Mesenchymal stem cell (in vitro differentiated cells and primary cell): ENCODE results near the gene MS4A5.

Experiments used
- DNase-seq: peaks from one replicate; pipeline ENCODE4 v3.0.0-alpha.2; 2013
- H2AFZ ChIP-seq: one replicate; pipeline ENCODE4 v1.6.1; 2013; ENCODE audit warnings: low read depth, mild to moderate bottlenecking, control low read depth, inconsistent platforms, low read length, moderate library complexity
- H2AK5ac ChIP-seq: 2 replicates; pipeline ENCODE4 v1.6.1; 2013; ENCODE audit warnings: low read length, moderate library complexity, mild to moderate bottlenecking, inconsistent platforms; ENCODE audit not compliant: severe bottlenecking
- H2BK120ac ChIP-seq: one replicate; pipeline ENCODE4 v1.6.1; 2013; ENCODE audit warnings: low read depth, mild to moderate bottlenecking, inconsistent platforms, low read length, moderate library complexity
- H2BK12ac ChIP-seq, 2 experiments: one replicate each; pipeline ENCODE4 v1.6.1; 2013; ENCODE audit warnings: inconsistent platforms in 2 of 2, low read length in 2 of 2, mild to moderate bottlenecking in 2 of 2, moderate library complexity in 2 of 2, control low read depth in 1 of 2
- H2BK15ac ChIP-seq: one replicate; pipeline ENCODE4 v1.6.1; 2013; ENCODE audit warnings: mild to moderate bottlenecking, low read depth, inconsistent platforms; ENCODE audit not compliant: poor library complexity, severe bottlenecking
- H2BK5ac ChIP-seq: 2 replicates; pipeline ENCODE4 v1.6.1; 2013; ENCODE audit warnings: low read depth, mild to moderate bottlenecking, low read length, control low read depth, inconsistent platforms; ENCODE audit not compliant: poor library complexity, severe bottlenecking
- H3K14ac ChIP-seq, 2 experiments: one replicate each; pipeline ENCODE4 v1.6.1; 2013; ENCODE audit warnings: inconsistent platforms in 2 of 2, low read length in 2 of 2, control low read depth in 1 of 2, mild to moderate bottlenecking in 1 of 2, moderate library complexity in 1 of 2
- H3K18ac ChIP-seq, 2 experiments: one replicate each; pipeline ENCODE4 v1.6.1; 2013; ENCODE audit warnings: inconsistent platforms in 2 of 2, low read length in 2 of 2, control low read depth in 1 of 2, low read depth in 1 of 2, mild to moderate bottlenecking in 1 of 2
- H3K23ac ChIP-seq, 2 experiments: one replicate each; pipeline ENCODE4 v1.6.1; 2013; ENCODE audit warnings: inconsistent platforms in 2 of 2, low read length in 2 of 2, mild to moderate bottlenecking in 2 of 2, moderate library complexity in 2 of 2, control low read depth in 1 of 2
- H3K27ac ChIP-seq: 2 replicates; pipeline ENCODE4 v1.5.1; 2013; ENCODE audit warnings: mild to moderate bottlenecking, moderate library complexity, low read length, control low read depth, inconsistent platforms; ENCODE audit not compliant: poor library complexity, severe bottlenecking
- H3K27me3 ChIP-seq, 2 experiments: 2 replicates each; pipeline versions ENCODE4 v1.6.1 to v1.7.0; 2013; ENCODE audit warnings: low read length in 2 of 2, mild to moderate bottlenecking in 2 of 2, moderate library complexity in 2 of 2, control low read depth in 1 of 2, inconsistent platforms in 1 of 2; ENCODE audit not compliant: control insufficient read depth in 1 of 2, insufficient read depth in 1 of 2
- H3K36me3 ChIP-seq, 2 experiments: 2 replicates each; pipeline versions ENCODE4 v1.6.1 to v1.7.0; 2013; ENCODE audit warnings: low read length in 2 of 2, control low read depth in 1 of 2, inconsistent platforms in 1 of 2, low read depth in 1 of 2, mild to moderate bottlenecking in 1 of 2; ENCODE audit not compliant: insufficient read depth in 2 of 2, control insufficient read depth in 1 of 2
- H3K4ac ChIP-seq, 2 experiments: one replicate each; pipeline ENCODE4 v1.6.1; 2013; ENCODE audit warnings: inconsistent platforms in 2 of 2, low read length in 2 of 2, mild to moderate bottlenecking in 2 of 2, moderate library complexity in 2 of 2, control low read depth in 1 of 2, low read depth in 1 of 2
- H3K4me1 ChIP-seq: 2 replicates; pipeline ENCODE4 v1.6.1; 2013; ENCODE audit warnings: low read depth, low read length, control low read depth; ENCODE audit not compliant: control insufficient read depth, insufficient read depth
- H3K4me2 ChIP-seq: 2 replicates; pipeline ENCODE4 v1.6.1; 2013; ENCODE audit warnings: low read length, mild to moderate bottlenecking, inconsistent platforms; ENCODE audit not compliant: poor library complexity, severe bottlenecking
- H3K4me3 ChIP-seq, 2 experiments: 2 replicates each; pipeline versions ENCODE4 v1.5.1 to v1.7.0; 2013; ENCODE audit warnings: low read length in 2 of 2, mild to moderate bottlenecking in 2 of 2, control low read depth in 1 of 2, low read depth in 1 of 2; ENCODE audit not compliant: insufficient read depth in 1 of 2
- H3K79me1 ChIP-seq: replicated peaks from 2 replicates; pipeline ENCODE4 v1.6.1; 2013; ENCODE audit warnings: mild to moderate bottlenecking, control low read depth, low read length, inconsistent platforms; ENCODE audit not compliant: poor library complexity, severe bottlenecking
- H3K9ac ChIP-seq: 2 replicates; pipeline ENCODE4 v1.7.0; 2013; ENCODE audit warnings: mild to moderate bottlenecking, low read length, moderate library complexity
- H3K9me3 ChIP-seq: 2 replicates; pipeline ENCODE4 v1.7.0; 2013; ENCODE audit warnings: mild to moderate bottlenecking, low read length; ENCODE audit not compliant: control insufficient read depth
- H4K8ac ChIP-seq: one replicate; pipeline ENCODE4 v1.6.1; 2013; ENCODE audit warnings: inconsistent platforms, mild to moderate bottlenecking, low read length, moderate library complexity
- H4K91ac ChIP-seq: one replicate; pipeline ENCODE4 v1.6.1; 2013; ENCODE audit warnings: mild to moderate bottlenecking, low read length, inconsistent platforms
- WGBS: methylation state at CpG from one replicate; pipeline ENCODE4 v1.1.7; 2013; ENCODE audit warnings: mixed read lengths; 5-methylcytosine and 5-hydroxymethylcytosine counted together

Gene MS4A5

DNA sequence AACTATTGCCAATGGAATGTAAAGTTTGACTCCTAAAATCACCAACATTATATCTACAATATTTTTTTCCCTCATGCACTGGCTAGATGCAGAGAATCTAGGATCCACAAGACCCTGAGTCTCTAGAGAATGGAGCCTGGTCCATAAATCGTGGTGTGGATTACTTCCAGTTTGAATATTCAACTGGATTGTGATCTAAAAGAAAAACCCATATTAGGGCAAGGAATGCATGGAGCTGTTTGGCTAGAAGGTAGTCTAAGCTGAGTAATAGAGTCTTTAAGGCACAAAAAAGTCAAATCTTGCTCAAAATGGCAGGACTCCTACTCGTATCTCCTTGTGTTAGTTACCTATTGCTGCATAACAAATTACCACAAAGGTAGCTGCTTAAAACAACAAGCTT, 9.4 kb upstream of the MS4A5 start:
- Histone ChIP-seq H4K91ac (no peak overlapping the region), H2BK120ac (no peak overlapping the region), H3K79me1 (no peaks in the 10 kb centered on the region), H3K4me2 (no peak overlapping the region), H3K18ac (no peak overlapping the region), H2AK5ac (no peak overlapping the region), H3K27me3 (no peaks in the 10 kb centered on the region), H4K8ac (no peak overlapping the region), H2AFZ (no peak overlapping the region), H2BK15ac (no peak overlapping the region), H3K36me3 (no peaks in the 10 kb centered on the region), H3K14ac (no peak overlapping the region), H2BK5ac (no peak overlapping the region), H3K9me3 (peaks cover 7% of the 10 kb centered on the region), H3K4me1 (no peaks in the 10 kb centered on the region), H2BK12ac (no peak overlapping the region), H3K4ac (no peak overlapping the region), H3K27ac (no peak overlapping the region), H3K4me3 (no peak overlapping the region), H3K9ac (no peak overlapping the region), H3K23ac (no peak overlapping the region)
- no peak for DNase-seq
- 0% methylated on average over 1 of the region's 2 CpGs for WGBS

DNA sequence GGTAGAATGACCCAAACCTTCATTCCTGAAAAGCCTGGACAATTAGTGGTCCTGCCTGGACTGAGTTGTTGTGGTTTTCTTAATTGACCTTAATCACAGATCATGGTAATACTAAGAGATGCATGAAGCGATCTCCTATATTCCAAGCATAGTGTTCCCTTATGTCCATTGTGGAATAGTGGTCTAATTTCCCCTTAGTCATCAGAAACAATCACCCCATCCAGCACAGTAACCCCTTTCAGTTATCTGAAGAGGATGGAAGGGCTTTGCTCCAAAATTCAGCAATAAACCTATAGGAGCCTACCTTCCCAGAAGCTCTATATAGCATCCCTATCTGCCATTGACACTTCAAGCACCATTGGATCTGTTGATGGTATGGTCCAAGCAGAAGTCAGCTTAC, 6.8 kb upstream of the MS4A5 start:
- no peak overlapping the region for H3K9ac ChIP-seq
- H3K23ac ChIP-seq, result no peak overlapping the region
- H2AK5ac ChIP-seq, result no peak overlapping the region
- no peak for DNase-seq
- H3K9me3 ChIP-seq, result peaks cover 7% of the 10 kb centered on the region
- H3K79me1 ChIP-seq, result no peaks in the 10 kb centered on the region
- H2AFZ ChIP-seq, result no peak overlapping the region
- H4K8ac ChIP-seq, result no peak overlapping the region
- H4K91ac ChIP-seq, result no peak overlapping the region
- H3K27ac ChIP-seq, result no peak overlapping the region
- no peaks in the 10 kb centered on the region for H3K4me1 ChIP-seq
- no CpG with 5 or more reads among the region's 1 CpG for WGBS
- H2BK120ac ChIP-seq, result no peak overlapping the region
- H2BK15ac ChIP-seq, result no peak overlapping the region
- H3K4me2 ChIP-seq, result no peak overlapping the region
- no peak overlapping the region for H3K4ac ChIP-seq
- no peaks in the 10 kb centered on the region for H3K27me3 ChIP-seq
- no peak overlapping the region for H3K14ac ChIP-seq
- H3K36me3 ChIP-seq, result no peaks in the 10 kb centered on the region
- H2BK12ac ChIP-seq, result no peak overlapping the region
- H3K18ac ChIP-seq, result no peak overlapping the region
- H2BK5ac ChIP-seq, result no peak overlapping the region
- no peak overlapping the region for H3K4me3 ChIP-seq

DNA sequence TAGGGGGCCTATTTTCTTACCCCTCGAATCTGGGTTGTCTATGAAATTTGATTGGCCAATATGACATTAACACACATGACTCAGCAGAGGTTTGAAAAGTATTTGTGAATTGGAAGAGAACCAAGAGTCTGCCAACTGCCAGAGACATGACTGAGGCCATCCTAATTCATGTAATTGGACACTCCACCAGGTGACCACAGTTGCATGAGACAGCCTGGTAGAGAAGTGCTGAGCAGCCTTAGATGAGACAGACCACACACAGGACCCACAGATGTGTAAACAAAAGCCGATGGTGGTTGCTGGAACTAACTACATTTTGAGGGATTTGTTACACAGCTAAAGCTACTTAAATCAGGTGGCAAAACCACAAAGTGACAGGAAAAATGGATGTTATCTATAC, 855 bp upstream of the MS4A5 start:
- Histone ChIP-seq H3K9ac (no peak overlapping the region), H3K18ac (no peak overlapping the region), H3K4me3 (no peak overlapping the region), H2BK5ac (no peak overlapping the region), H3K14ac (no peak overlapping the region), H3K23ac (no peak overlapping the region), H4K91ac (no peak overlapping the region), H2BK12ac (no peak overlapping the region), H3K4me1 (no peaks in the 10 kb centered on the region), H3K9me3 (no peaks in the 10 kb centered on the region), H2BK120ac (no peak overlapping the region), H3K36me3 (no peaks in the 10 kb centered on the region), H2AFZ (no peak overlapping the region), H2AK5ac (no peak overlapping the region), H3K4ac (no peak overlapping the region), H3K27me3 (no peaks in the 10 kb centered on the region), H3K4me2 (no peak overlapping the region), H3K27ac (no peak overlapping the region), H4K8ac (no peak overlapping the region), H2BK15ac (no peak overlapping the region), H3K79me1 (no peaks in the 10 kb centered on the region)
- 67% methylated on average over 1 of the region's 2 CpGs for WGBS
- DNase-seq, result no peak

DNA sequence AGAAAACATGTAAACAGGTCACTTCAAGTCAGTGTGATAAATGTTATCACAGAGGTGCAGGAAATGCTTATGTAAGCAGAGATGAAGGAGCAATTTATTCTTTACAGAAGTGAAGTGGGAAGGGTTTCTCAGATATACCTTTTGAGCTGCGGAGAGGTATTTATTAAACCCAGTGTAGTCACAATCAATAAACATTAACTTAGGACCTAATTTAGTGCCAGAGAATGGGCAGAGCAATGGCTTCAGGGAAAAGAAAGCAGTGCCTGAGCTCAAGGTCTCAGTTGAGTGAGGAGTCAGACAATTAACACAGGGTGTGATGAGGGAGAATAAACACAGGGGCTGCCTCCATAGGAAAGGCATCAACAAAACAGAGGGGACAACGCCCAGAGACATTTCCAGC, 1.9 kb downstream of the MS4A5 start:
- no peak for DNase-seq
- H2BK15ac ChIP-seq, result no peak overlapping the region
- H4K91ac ChIP-seq, result no peak overlapping the region
- no peaks in the 10 kb centered on the region for H3K4me1 ChIP-seq
- no peak overlapping the region for H3K9ac ChIP-seq
- no peak overlapping the region for H2AFZ ChIP-seq
- H2BK12ac ChIP-seq, result no peak overlapping the region
- no peak overlapping the region for H2AK5ac ChIP-seq
- H3K27me3 ChIP-seq, result no peaks in the 10 kb centered on the region
- H3K4me3 ChIP-seq, result no peak overlapping the region
- WGBS, result 55% methylated on average over 1 of the region's 2 CpGs
- H3K27ac ChIP-seq, result no peak overlapping the region
- no peak overlapping the region for H3K23ac ChIP-seq
- H3K4ac ChIP-seq, result no peak overlapping the region
- no peak overlapping the region for H4K8ac ChIP-seq
- H3K36me3 ChIP-seq, result no peaks in the 10 kb centered on the region
- no peak overlapping the region for H2BK5ac ChIP-seq
- H3K18ac ChIP-seq, result no peak overlapping the region
- H3K79me1 ChIP-seq, result no peaks in the 10 kb centered on the region
- H3K14ac ChIP-seq, result no peak overlapping the region
- H2BK120ac ChIP-seq, result no peak overlapping the region
- H3K4me2 ChIP-seq, result no peak overlapping the region
- H3K9me3 ChIP-seq, result no peaks in the 10 kb centered on the region
